Nucleus accumbens (tissue), 56 donors: ENCODE data around the gene TMEM154.

Source experiments
- DNase-seq, 56 donors: peaks; one replicate each; lab custom pipeline; 2025; lab: John Stamatoyannopoulos, UW

TMEM154 gene

GRCh38 chr4:152697284-152698088, 17.7 kb upstream of the TMEM154 start:
- no peak for DNase-seq

- DNase-seq = peak in 26 of 56 donors; percentile 1 to 70 (median 17)
Observed at GRCh38 chr4:152696764-152697261, 17.0 kb upstream of the TMEM154 start.

- no peak for DNase-seq
Observed at GRCh38 chr4:152693871-152694270, 14.1 kb upstream of the TMEM154 start.

- no peak for DNase-seq
Observed at GRCh38 chr4:152691761-152692160, 12.0 kb upstream of the TMEM154 start.

- no peak for DNase-seq
Observed at GRCh38 chr4:152690706-152691651, 11.2 kb upstream of the TMEM154 start.

GRCh38 chr4:152689615-152690501, 10.1 kb upstream of the TMEM154 start:
- DNase-seq = no peak

GRCh38 chr4:152687974-152688599, 8.3 kb upstream of the TMEM154 start:
- DNase-seq = no peak

GRCh38 chr4:152686452-152687013, 6.7 kb upstream of the TMEM154 start:
- DNase-seq = no peak

GRCh38 chr4:152684587-152684986, 4.8 kb upstream of the TMEM154 start:
- no peak for DNase-seq

- no peak for DNase-seq
Observed at GRCh38 chr4:152684007-152684406, 4.2 kb upstream of the TMEM154 start.

- DNase-seq = no peak
Observed at GRCh38 chr4:152682143-152682941, 2.5 kb upstream of the TMEM154 start.

- no peak for DNase-seq
Observed at GRCh38 chr4:152680988-152681603, 1.3 kb upstream of the TMEM154 start.

GRCh38 chr4:152678841-152679240, 956 bp downstream of the TMEM154 start:
- DNase-seq = no peak

- DNase-seq = no peak
Observed at GRCh38 chr4:152677117-152677516, 2.7 kb downstream of the TMEM154 start.

GRCh38 chr4:152676052-152676854, 3.5 kb downstream of the TMEM154 start:
- DNase-seq = no peak

GRCh38 chr4:152674359-152674758, 5.4 kb downstream of the TMEM154 start:
- DNase-seq = peak in 2 of 56 donors; percentile 6 to 16

GRCh38 chr4:152673489-152673888, 6.3 kb downstream of the TMEM154 start:
- DNase-seq = no peak
